GM18505 (cell line): ENCODE results near the gene PXDN.
"Not testable (repeated sequence)": the region's sequence is repeated elsewhere in the genome, so short reads cannot be mapped to it uniquely, and the experiment has no call there.

Experiments
- ATAC-seq: cut with Tn5 transposase; IDR thresholded peaks from one replicate; pipeline ENCODE4 v1.9.1; 2021; ENCODE audit not compliant: unreplicated experiment
- POLR2A ChIP-seq: IDR thresholded peaks from 4 replicates; pipeline ENCODE4 v1.6.1; 2011; ENCODE audit warnings: borderline replicate concordance; ENCODE audit not compliant: insufficient read depth, insufficient read length; ENCODE audit errors: extremely low read depth

Gene PXDN

GRCh38 chr2:1782514-1782913 lies 38.2 kb upstream of the PXDN start:
- TF ChIP-seq POLR2A = no peak
- ATAC-seq = no peak

GRCh38 chr2:1781291-1782080 lies 37.2 kb upstream of the PXDN start:
- no peak for TF ChIP-seq POLR2A
- ATAC-seq = no peak

GRCh38 chr2:1780693-1781092 lies 36.4 kb upstream of the PXDN start:
- no peak for TF ChIP-seq POLR2A
- no peak for ATAC-seq

- ATAC-seq = not testable (repeated sequence)
Observed at GRCh38 chr2:1780054-1780453, 35.7 kb upstream of the PXDN start.

GRCh38 chr2:1778566-1778965 lies 34.3 kb upstream of the PXDN start:
- TF ChIP-seq POLR2A = no peak
- no peak for ATAC-seq

- no peak for TF ChIP-seq POLR2A
- no peak for ATAC-seq
Observed at GRCh38 chr2:1777781-1778180, 33.5 kb upstream of the PXDN start.

- no peak for ATAC-seq
- no peak for TF ChIP-seq POLR2A
Observed at GRCh38 chr2:1777156-1777555, 32.8 kb upstream of the PXDN start.

- no peak for ATAC-seq
- TF ChIP-seq POLR2A = no peak
Observed at GRCh38 chr2:1775511-1776035, 31.3 kb upstream of the PXDN start.

- TF ChIP-seq POLR2A = no peak
- no peak for ATAC-seq
Observed at GRCh38 chr2:1774929-1775328, 30.6 kb upstream of the PXDN start.

GRCh38 chr2:1773883-1774282 lies 29.6 kb upstream of the PXDN start:
- TF ChIP-seq POLR2A = no peak
- no peak for ATAC-seq

GRCh38 chr2:1772471-1773267 lies 28.4 kb upstream of the PXDN start:
- no peak for ATAC-seq
- TF ChIP-seq POLR2A = no peak

- TF ChIP-seq POLR2A = no peak
- ATAC-seq = no peak
Observed at GRCh38 chr2:1771626-1772280, 27.4 kb upstream of the PXDN start.

GRCh38 chr2:1770566-1771380 lies 26.5 kb upstream of the PXDN start:
- no peak for ATAC-seq
- TF ChIP-seq POLR2A = no peak

GRCh38 chr2:1769703-1770422 lies 25.5 kb upstream of the PXDN start:
- peak; percentile 66 for ATAC-seq
- no peak for TF ChIP-seq POLR2A
